Esophagus muscularis mucosa (tissue), 4 donors: ENCODE data around the gene DYDC2. TPM values are rescaled to one million over a fixed set of nuclear protein-coding genes. Genes with fewer than 3 reads are reported as not detected.
"Not testable (repeated sequence)": the region's sequence is repeated elsewhere in the genome, so short reads cannot be mapped to it uniquely, and the experiment has no call there.

ENCODE experiments used
- DNase-seq: peaks from one replicate; pipeline ENCODE4 v3.0.0-alpha.2; 2017; ENCODE audit errors: extremely low spot score
- H3K27ac ChIP-seq, 4 donors: fragments of 200-600 bp; sonication (generic); replicated peaks in 1 of 4; 1 replicate in 3 of 4; 2 replicates in 1 of 4; pipeline ENCODE4 v1.5.1; 2016 to 2019; ENCODE audit warnings: mild to moderate bottlenecking in 1 of 4
- H3K27me3 ChIP-seq, 4 donors: fragments of 200-600 bp; sonication (generic); one replicate each; pipeline versions ENCODE4 v1.5.1 to v1.6.0; 2016 to 2019
- H3K36me3 ChIP-seq, 4 donors: fragments of 200-600 bp; sonication (generic); one replicate each; pipeline ENCODE4 v1.5.1; 2016 to 2019
- H3K4me1 ChIP-seq, 4 donors: fragments of 200-600 bp; sonication (generic); one replicate each; pipeline ENCODE4 v1.5.1; 2016 to 2019
- H3K4me3 ChIP-seq, 4 donors: fragments of 200-600 bp; sonication (generic); 1 replicate in 2 of 4; 2 replicates in 2 of 4; pipeline ENCODE4 v1.5.1; 2016 to 2019; ENCODE audit warnings: mild to moderate bottlenecking in 4 of 4, moderate library complexity in 1 of 4
- H3K9me3 ChIP-seq, 4 donors: fragments of 200-600 bp; sonication (generic); 1 replicate in 3 of 4; 2 replicates in 1 of 4; pipeline ENCODE4 v1.5.1; 2016 to 2019
- CTCF ChIP-seq, 3 experiments: fragments of 200-600 bp in 2 of 3; fragments of 450-650 bp in 1 of 3; sonication (generic) in 2 of 3; IDR thresholded peaks; one replicate each; pipeline ENCODE4 v1.5.1; 2017 to 2019; ENCODE audit warnings: antibody characterized with exemption in 3 of 3, mild to moderate bottlenecking in 2 of 3, moderate library complexity in 1 of 3
- EP300 ChIP-seq: sonication (generic); formaldehyde crosslinking; IDR thresholded peaks from one replicate; pipeline ENCODE4 v1.6.1; 2017; ENCODE audit warnings: antibody characterized with exemption
- POLR2A ChIP-seq: fragments of 450-650 bp; IDR thresholded peaks from one replicate; pipeline ENCODE4 v1.6.1; 2017; ENCODE audit warnings: antibody characterized with exemption, moderate library complexity, mild to moderate bottlenecking, low read depth
- POLR2AphosphoS5 ChIP-seq, 2 donors: sonication (generic); formaldehyde crosslinking; IDR thresholded peaks; one replicate each; pipeline ENCODE4 v1.6.1; 2017; ENCODE audit warnings: antibody characterized with exemption in 2 of 2
- WGBS: methylation state at CpG from one replicate; pipeline ENCODE4 v1.1.5; 2018; 5-methylcytosine and 5-hydroxymethylcytosine counted together
- intact Hi-C: fragments of 100-400 bp; cut with DNase I; formaldehyde crosslinking; loops from one replicate; pipeline ENCODE4 v1.15.1; 2023
- total RNA-seq, 4 donors: library from RNA; depleted of rRNA; stranded (reverse); fragments of >200 nt; gene quantifications; one replicate each; pipeline versions ENCODE4 v1.1.0 to v1.2.1, GENCODE V29; 2016

Gene DYDC2
- total RNA-seq, 4 donors from 2014 or later: not detected

DNA sequence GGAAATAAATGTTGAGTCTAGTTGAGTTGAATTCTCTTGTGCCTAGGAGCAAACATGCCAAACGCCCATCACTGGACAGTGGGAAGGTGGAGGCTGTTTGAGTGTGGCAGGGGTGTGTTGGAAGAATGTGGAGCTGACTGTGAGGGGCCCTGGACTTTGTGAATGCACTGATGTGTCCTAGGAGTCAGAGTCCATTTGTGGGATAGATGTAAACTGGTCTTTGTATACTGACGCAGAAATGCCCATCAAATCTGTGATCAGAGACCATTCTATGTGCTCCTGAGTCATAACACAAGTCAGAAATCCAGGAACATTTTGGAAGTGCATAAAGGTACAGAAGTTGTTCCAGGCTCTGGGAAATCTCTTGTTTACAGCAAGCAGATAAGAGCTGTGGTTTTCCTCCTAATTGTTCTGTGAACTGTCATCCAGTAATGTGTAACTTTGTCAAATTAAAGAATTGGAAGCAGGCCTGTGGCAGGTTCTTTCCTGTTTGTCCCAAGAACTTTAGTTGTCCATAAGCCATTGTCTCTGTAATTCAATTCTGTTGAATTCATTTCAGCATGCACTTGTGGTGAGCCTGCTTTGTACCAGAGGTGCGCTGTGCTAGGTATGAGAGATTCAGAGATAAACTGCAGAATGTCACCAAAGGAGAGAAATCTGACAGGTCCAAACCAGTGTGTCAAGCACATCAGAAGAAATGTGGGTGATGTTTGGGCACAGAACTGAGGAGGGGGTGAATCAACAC, 59.3 kb downstream of the DYDC2 start:
- no peak for TF ChIP-seq EP300
- TF ChIP-seq CTCF (IDR thresholded peaks at IDR 0.05): no peak
- TF ChIP-seq POLR2AphosphoS5 (IDR thresholded peaks at IDR 0.05): no peak
- no peak for TF ChIP-seq POLR2A

DNA sequence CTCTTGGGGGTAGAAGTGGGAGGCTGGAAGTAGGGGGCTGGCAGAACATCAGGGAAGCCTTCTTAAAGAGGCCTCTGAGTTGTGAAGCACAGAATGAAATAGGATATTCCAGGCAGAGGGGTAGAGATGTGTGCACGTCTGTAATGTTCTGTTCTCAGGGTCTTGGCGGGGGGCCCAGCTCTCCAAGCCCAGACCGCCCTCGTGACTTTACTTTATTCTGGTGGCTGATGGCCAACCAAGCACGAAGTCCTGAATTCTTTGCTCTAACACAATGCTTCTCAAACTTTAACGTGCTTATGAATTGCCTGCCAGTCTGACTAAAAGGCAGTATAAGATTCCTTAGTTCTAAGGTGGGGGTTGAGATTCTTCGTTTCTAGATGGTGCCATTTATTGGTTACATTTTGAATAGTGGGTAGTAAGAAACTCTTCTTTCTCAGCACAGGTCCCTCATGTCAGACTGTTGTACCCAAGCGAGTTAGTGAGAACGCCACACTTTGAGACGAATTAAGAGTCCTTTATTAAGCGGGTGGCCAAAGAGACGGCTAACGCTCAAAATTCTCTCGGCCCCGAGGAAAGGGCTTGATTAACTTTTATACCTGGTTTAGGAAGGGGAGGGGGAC, 60.0 kb downstream of the DYDC2 start:
- peak overlapping the region in 3 of 4 donors; percentile 30 to 65 (median 51) for H3K27ac ChIP-seq
- no peak for DNase-seq
- H3K4me3 ChIP-seq: no peak overlapping the region
- H3K4me1 ChIP-seq: peaks cover 48 to 52% (median 49%) of the 10 kb centered on the region in 4 donors
- H3K27me3 ChIP-seq: no peaks in the 10 kb centered on the region
- intact Hi-C loops: no loop called here
- no peak for TF ChIP-seq CTCF (IDR thresholded peaks at IDR 0.05)
- TF ChIP-seq POLR2AphosphoS5 (IDR thresholded peaks at IDR 0.05): peak; percentile 12 to 67
- H3K9me3 ChIP-seq: no peaks in the 10 kb centered on the region
- WGBS: 46% methylated on average over 15 of the region's 15 CpGs
- peaks cover 0 to 9% (median 5%) of the 10 kb centered on the region in 4 donors for H3K36me3 ChIP-seq

More for the DNA sequence above, 59.3 kb downstream of the DYDC2 start:
- Histone ChIP-seq H3K27me3 (no peaks in the 10 kb centered on the region), H3K4me3 (no peak overlapping the region), H3K36me3 (peaks cover 0 to 5% (median 1%) of the 10 kb centered on the region in 4 donors), H3K9me3 (no peaks in the 10 kb centered on the region), H3K27ac (peak overlapping the region in 3 of 4 donors; percentile 30 to 65 (median 51)), H3K4me1 (peaks cover 55 to 59% (median 56%) of the 10 kb centered on the region in 4 donors)
- no peak for DNase-seq
- 78% methylated on average over 3 of the region's 3 CpGs for WGBS
- intact Hi-C loops: no loop called here

GRCh38 chr10:80417256-80417655, 60.7 kb downstream of the DYDC2 start:
- H3K27me3 ChIP-seq, H3K27ac ChIP-seq, H3K9me3 ChIP-seq, DNase-seq, H3K4me3 ChIP-seq, intact Hi-C loops: not testable (repeated sequence)
- 90% methylated on average over 6 of the region's 6 CpGs for WGBS
- H3K36me3 ChIP-seq: peaks cover 0 to 14% (median 7%) of the 10 kb centered on the region in 4 donors
- peaks cover 42 to 49% (median 46%) of the 10 kb centered on the region in 4 donors for H3K4me1 ChIP-seq

Other genes with a start within 250 kb of the DYDC2 start
- gene PLAC9, start 224.1 kb upstream of the DYDC2 start, total RNA-seq: 10 to 100 TPM; 21.3 to 59.4 (median 39.6) TPM
- 100 to 1,000 TPM; 126 to 213 (median 166) TPM for gene ANXA11, start 151.2 kb upstream of the DYDC2 start, total RNA-seq
- gene MAT1A, start 67.1 kb upstream of the DYDC2 start, total RNA-seq: not detected
- not detected for gene DYDC1, start within 50 bp of the DYDC2 start, total RNA-seq
- 10 to 100 TPM; 15.4 to 26.6 (median 25.5) TPM for gene PRXL2A, start 51.8 kb downstream of the DYDC2 start, total RNA-seq
- 10 to 100 TPM; 17.9 to 50.5 (median 38.4) TPM for gene TSPAN14, start 97.5 kb downstream of the DYDC2 start, total RNA-seq
- gene SH2D4B, start 181.1 kb downstream of the DYDC2 start, total RNA-seq: under 1 TPM in 2 of 4 donors, not detected in 2; 0.26 to 0.42 TPM